SU-DHL-6 (cell line): Measurements from ENCODE around the gene UBQLN3.

Experiments used
- EZH2phosphoT487 ChIP-seq: fragments of 200-600 bp; sonication (generic), shearing (Covaris generic); conservative IDR thresholded peaks from 2 replicates; pipeline ENCODE4 v1.6.1; 2018; ENCODE audit warnings: mild to moderate bottlenecking, antibody characterized with exemption, low read length, moderate library complexity, mixed read lengths
- TF ChIP-seq, protein P1 (sequence below): fragments of 200-600 bp; sonication (generic); IDR thresholded peaks from one replicate; pipeline ENCODE4 v1.5.1; 2017; ENCODE audit warnings: antibody characterized with exemption, mild to moderate bottlenecking, low read length, moderate library complexity; ENCODE audit not compliant: insufficient read depth, poor library complexity, severe bottlenecking

DNA sequence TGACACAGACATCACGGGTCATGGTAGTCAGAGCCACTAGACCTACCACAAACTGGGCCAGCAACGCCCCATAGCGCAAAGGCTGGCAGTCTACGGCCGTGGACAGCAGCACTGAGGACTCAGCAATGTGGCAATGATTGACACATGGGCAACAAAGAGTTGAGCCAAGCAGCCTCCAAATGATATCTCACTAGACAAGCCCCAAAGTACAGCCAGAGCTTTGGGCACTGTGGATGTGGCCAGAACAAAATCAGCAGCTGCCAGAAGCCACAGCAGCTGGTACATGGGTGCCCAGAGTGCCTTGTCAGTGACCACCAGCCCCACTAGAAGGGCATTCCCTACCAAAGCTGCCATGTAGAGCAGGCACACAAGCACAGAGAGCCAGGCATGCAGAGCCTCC lies 18.0 kb upstream of the UBQLN3 start:
- TF ChIP-seq, protein P1, sequence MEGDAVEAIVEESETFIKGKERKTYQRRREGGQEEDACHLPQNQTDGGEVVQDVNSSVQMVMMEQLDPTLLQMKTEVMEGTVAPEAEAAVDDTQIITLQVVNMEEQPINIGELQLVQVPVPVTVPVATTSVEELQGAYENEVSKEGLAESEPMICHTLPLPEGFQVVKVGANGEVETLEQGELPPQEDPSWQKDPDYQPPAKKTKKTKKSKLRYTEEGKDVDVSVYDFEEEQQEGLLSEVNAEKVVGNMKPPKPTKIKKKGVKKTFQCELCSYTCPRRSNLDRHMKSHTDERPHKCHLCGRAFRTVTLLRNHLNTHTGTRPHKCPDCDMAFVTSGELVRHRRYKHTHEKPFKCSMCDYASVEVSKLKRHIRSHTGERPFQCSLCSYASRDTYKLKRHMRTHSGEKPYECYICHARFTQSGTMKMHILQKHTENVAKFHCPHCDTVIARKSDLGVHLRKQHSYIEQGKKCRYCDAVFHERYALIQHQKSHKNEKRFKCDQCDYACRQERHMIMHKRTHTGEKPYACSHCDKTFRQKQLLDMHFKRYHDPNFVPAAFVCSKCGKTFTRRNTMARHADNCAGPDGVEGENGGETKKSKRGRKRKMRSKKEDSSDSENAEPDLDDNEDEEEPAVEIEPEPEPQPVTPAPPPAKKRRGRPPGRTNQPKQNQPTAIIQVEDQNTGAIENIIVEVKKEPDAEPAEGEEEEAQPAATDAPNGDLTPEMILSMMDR = no peak
- TF ChIP-seq EZH2phosphoT487 = no peak
